HEK293 (cell line): Measurements from ENCODE around the gene ZC2HC1C.

Experiments
- RBAK ChIP-seq: fragments of 450-650 bp; formaldehyde crosslinking; IDR thresholded peaks from 2 replicates; pipeline ENCODE4 v1.5.1; 2016; ENCODE audit warnings: missing biosample characterization, missing genetic modification characterization
- SCRT2 ChIP-seq: fragments of 450-650 bp; formaldehyde crosslinking; IDR thresholded peaks from 2 replicates; pipeline ENCODE4 v1.5.1; 2016; ENCODE audit warnings: missing biosample characterization, missing genetic modification characterization
- YY1 ChIP-seq: fragments of 450-650 bp; formaldehyde crosslinking; IDR thresholded peaks from 2 replicates; pipeline ENCODE4 v1.5.1; 2018; ENCODE audit warnings: missing biosample characterization, missing genetic modification characterization
- ZBTB21 ChIP-seq: fragments of 450-650 bp; formaldehyde crosslinking; IDR thresholded peaks from 2 replicates; pipeline ENCODE4 v1.5.1; 2017; ENCODE audit warnings: missing biosample characterization, missing genetic modification characterization
- ZBTB8A ChIP-seq: fragments of 450-650 bp; formaldehyde crosslinking; IDR thresholded peaks from 2 replicates; pipeline ENCODE4 v1.5.1; 2016; ENCODE audit warnings: missing biosample characterization, missing genetic modification characterization
- ZIC2 ChIP-seq: fragments of 450-650 bp; formaldehyde crosslinking; IDR thresholded peaks from 2 replicates; pipeline ENCODE4 v1.5.1; 2016; ENCODE audit warnings: missing biosample characterization, missing genetic modification characterization
- ZNF24 ChIP-seq: fragments of 450-650 bp; formaldehyde crosslinking; IDR thresholded peaks from 2 replicates; pipeline ENCODE4 v1.5.1; 2016; ENCODE audit warnings: missing biosample characterization, missing genetic modification characterization
- ZNF302 ChIP-seq: fragments of 450-650 bp; formaldehyde crosslinking; IDR thresholded peaks from 2 replicates; pipeline ENCODE4 v1.5.1; 2016; ENCODE audit warnings: missing biosample characterization, missing genetic modification characterization, low read depth
- ZNF645 ChIP-seq: fragments of 450-650 bp; formaldehyde crosslinking; IDR thresholded peaks from 2 replicates; pipeline ENCODE4; 2016; ENCODE audit warnings: missing biosample characterization, missing genetic modification characterization
- ZNF747 ChIP-seq: fragments of 450-650 bp; formaldehyde crosslinking; IDR thresholded peaks from 2 replicates; pipeline ENCODE4 v1.5.1; 2016; ENCODE audit warnings: missing biosample characterization, missing genetic modification characterization
- ZNF776 ChIP-seq: fragments of 450-650 bp; formaldehyde crosslinking; IDR thresholded peaks from 2 replicates; pipeline ENCODE4 v1.5.0; 2017; ENCODE audit warnings: missing biosample characterization, missing genetic modification characterization, borderline replicate concordance
- ZNF843 ChIP-seq: fragments of 450-650 bp; formaldehyde crosslinking; IDR thresholded peaks from 2 replicates; pipeline ENCODE4 v1.5.1; 2016; ENCODE audit warnings: missing biosample characterization, missing genetic modification characterization
- TF ChIP-seq, protein P1 (sequence below): fragments of 450-650 bp; formaldehyde crosslinking; IDR thresholded peaks from 2 replicates; pipeline ENCODE4 v1.5.1; 2016; ENCODE audit warnings: missing biosample characterization, missing genetic modification characterization

DNA sequence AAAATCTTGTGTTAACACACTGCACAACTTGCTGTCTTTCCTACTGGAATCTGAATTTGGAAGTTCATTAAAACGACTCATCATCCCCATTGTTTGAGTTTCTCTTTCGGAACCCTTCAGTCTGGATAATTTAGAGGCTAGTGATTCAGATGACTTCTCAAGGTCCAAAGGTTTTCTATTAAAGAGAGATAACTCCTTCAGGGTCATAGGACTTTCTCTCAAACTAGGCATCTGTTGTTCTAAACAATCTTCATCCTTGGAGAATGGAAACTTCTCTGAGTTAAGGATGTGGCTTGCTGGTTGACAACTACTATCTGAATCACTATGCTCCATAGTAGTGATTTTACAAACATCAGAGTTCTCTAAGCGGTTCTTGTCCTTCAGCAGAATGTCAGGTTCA, 22.5 kb upstream of the ZC2HC1C start:
- TF ChIP-seq, protein P1, sequence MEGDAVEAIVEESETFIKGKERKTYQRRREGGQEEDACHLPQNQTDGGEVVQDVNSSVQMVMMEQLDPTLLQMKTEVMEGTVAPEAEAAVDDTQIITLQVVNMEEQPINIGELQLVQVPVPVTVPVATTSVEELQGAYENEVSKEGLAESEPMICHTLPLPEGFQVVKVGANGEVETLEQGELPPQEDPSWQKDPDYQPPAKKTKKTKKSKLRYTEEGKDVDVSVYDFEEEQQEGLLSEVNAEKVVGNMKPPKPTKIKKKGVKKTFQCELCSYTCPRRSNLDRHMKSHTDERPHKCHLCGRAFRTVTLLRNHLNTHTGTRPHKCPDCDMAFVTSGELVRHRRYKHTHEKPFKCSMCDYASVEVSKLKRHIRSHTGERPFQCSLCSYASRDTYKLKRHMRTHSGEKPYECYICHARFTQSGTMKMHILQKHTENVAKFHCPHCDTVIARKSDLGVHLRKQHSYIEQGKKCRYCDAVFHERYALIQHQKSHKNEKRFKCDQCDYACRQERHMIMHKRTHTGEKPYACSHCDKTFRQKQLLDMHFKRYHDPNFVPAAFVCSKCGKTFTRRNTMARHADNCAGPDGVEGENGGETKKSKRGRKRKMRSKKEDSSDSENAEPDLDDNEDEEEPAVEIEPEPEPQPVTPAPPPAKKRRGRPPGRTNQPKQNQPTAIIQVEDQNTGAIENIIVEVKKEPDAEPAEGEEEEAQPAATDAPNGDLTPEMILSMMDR, result no peak
- TF ChIP-seq ZIC2 (tag by site-specific recombination) (no peak), ZBTB8A (tag by site-specific recombination) (no peak), ZNF645 (no peak), ZNF843 (tag by site-specific recombination) (no peak), ZBTB21 (tag by site-specific recombination) (no peak), ZNF302 (tag by site-specific recombination) (no peak), RBAK (no peak), YY1 (tag by site-specific recombination) (no peak), ZNF747 (tag by site-specific recombination) (no peak), SCRT2 (tag by site-specific recombination) (no peak), ZNF776 (tag by site-specific recombination) (no peak), ZNF24 (tag by site-specific recombination) (no peak)
